GM19372 (cell line): ENCODE results near the gene EXOC6B.

Source experiments
- ATAC-seq: cut with Tn5 transposase; IDR thresholded peaks from one replicate; pipeline ENCODE4 v1.9.1; 2021; ENCODE audit warnings: mild to moderate bottlenecking, low read depth, moderate library complexity; ENCODE audit not compliant: unreplicated experiment

The EXOC6B gene

DNA sequence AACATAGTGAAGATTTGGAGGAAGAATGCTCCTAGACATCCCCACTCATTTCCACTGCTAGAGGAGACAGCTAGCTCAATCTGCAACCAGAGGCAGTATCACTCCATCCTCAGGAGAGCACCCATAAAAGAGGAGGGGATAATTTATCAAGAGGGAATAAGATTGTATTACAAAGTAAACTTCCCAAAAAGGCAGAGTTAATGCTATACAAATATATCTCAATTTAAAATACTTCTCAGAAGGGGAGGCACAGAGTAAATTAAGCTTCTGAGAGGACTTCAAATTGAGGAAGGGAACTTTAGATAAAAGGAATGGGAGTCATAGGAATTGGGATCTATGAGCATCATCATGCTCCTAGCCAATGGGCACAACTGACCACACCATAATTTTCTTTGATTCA, 29.1 kb downstream of the EXOC6B start:
- no peak for ATAC-seq

GRCh38 chr2:72794572-72794971, 31.3 kb downstream of the EXOC6B start:
- no peak for ATAC-seq

GRCh38 chr2:72793798-72794440, 31.9 kb downstream of the EXOC6B start:
- ATAC-seq: no peak

- no peak for ATAC-seq
Observed at GRCh38 chr2:72789241-72789640, 36.6 kb downstream of the EXOC6B start.

- no peak for ATAC-seq
Observed at GRCh38 chr2:72788756-72789155, 37.1 kb downstream of the EXOC6B start.

- ATAC-seq: no peak
Observed at GRCh38 chr2:72785517-72785916, 40.3 kb downstream of the EXOC6B start.

DNA sequence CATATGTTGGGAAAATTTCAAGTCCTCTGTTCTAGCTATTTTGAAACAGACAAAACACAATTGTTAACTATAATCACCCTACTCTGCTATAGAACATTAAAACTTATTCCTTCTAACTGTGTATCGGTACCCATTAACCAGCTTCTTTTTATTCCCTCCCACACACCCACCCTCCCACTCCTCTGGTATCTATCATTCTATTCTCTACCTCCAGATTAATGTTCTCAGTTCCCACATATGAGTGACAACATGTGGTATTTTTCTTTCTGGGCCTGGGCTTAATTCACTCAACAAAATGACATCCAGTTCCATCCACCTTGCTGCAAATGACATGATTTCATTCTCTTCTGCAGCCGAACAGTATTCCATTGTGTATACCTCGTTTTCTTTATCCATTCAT, 43.3 kb downstream of the EXOC6B start:
- no peak for ATAC-seq

DNA sequence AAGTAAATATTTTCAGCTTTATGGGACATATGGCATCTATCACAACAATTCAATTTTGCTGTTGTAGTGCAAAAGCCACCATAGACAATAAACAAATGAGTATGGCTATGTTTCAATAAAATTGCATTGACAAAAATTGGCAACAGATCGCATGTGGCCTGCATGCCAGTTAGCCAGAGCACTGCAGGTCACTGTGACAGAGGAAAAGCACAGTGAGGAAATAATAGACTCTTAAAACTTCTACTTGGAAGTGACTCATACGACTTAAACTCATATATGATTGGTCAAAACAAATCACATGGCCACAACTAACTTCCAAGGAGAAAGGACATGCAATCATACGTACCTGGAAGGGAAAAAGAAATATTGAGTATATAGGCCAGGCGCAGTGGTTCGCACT, 44.4 kb downstream of the EXOC6B start:
- ATAC-seq: no peak

DNA sequence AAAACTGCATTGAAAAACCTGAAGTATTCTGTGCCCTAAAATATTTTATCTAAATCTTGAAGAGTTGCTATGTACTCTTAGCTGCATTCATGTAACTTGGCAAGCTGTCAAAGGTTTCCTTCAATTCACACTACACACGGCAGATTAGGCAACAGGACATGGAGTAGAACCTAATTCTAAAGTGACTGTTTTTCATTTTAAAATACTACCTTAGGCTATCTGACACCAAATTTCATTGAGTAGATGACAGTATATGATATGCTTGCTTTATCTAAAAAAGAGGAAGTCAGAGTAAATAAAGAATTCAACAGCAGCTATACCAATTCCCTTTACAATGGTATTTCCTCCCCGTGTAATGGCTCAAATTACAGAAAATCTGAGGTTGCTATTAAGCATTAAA, 45.4 kb downstream of the EXOC6B start:
- no peak for ATAC-seq

GRCh38 chr2:72779495-72779894, 46.3 kb downstream of the EXOC6B start:
- ATAC-seq: no peak

DNA sequence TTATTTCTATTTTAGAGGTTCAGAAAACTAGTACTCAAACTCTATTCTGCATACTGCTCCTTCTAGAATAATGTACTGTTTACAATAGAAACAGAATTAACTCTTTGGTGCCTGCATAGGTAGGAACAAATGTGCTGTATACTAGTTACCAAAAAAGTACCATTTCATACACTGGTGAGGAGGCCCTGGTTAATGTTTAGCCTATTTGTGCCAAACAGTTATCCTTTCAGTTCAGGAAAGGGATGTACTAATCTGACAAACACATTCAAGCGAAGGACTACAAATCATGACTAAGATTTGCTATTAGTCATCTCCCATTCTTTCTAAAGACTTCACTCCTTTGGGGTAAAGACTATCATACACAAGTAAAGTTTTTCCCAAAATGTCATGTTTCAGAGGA, 47.4 kb downstream of the EXOC6B start:
- ATAC-seq: no peak

DNA sequence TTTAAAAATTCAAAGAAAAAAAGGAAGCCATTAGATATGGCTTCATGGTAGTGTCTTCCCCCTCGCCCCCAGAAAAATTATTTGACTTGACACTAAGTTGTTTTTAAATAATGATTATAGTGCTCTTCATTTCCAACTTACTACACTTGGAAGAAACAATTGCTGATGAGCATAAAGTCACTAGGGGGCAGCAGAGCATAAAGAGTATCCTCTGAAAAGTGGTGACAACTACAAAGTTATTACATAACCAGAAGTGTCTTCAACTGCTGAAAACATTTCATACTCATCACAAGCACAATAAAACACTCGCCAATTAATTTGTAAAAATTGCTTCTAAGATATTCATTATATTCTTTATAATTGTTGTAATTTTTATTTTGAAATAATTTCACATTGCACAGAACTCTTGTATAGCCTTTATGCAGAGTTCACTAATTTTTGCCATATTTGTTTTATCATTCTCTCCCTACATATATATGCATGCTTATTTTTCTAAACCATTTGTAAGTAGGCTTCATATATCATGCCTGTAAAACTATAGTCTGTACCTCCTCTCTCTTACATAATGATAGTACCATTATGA, 54.9 kb downstream of the EXOC6B start:
- no peak for ATAC-seq

- ATAC-seq: no peak
Observed at GRCh38 chr2:72765997-72766609, 59.7 kb downstream of the EXOC6B start.

GRCh38 chr2:72762276-72762675, 63.6 kb downstream of the EXOC6B start:
- no peak for ATAC-seq

DNA sequence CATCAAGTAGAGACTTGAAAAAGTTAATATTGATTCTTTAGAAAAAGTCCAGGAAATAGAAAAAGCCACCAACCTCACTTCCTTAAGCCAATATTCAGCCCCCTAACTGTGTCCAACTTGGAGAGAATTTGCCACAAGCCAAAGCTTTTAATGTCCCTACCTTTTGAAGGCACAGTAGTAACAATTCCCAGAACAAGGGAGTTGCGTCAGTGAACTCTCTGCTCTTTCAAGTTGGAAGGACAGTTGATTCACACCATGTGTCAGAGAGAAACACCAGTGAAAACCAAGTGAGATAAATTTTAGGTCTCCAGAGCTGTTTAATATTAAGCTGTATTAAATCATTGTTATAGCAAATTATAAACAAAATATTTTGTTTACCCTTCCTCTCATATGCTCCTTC, 66.1 kb downstream of the EXOC6B start:
- no peak for ATAC-seq

DNA sequence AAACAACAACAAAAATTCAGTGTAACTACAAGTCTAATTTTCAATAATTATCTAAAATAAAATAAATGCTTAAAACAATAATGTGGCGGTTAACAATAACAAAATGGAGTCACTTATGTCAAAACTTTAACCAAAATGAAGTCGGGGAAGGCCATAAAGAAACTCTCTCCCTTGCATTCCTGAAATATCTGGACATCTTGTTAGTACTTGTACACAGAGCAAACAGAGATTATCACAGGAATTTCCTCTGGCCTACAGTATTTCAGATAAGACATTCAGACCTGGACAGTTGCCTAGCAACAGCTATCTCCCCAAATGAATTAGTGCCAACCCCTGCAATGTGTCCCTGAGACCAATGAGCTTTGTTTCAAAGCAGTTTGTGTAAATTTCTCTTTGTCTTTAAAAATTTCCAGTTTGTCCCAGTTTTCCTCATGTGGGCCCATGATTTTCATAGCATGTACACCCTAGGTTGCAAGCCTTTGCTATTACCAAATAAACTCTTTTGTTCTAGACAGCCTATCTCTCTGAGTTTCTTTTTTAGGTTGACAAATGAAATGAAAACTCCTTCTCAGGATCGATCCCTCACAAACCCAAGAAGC, 68.6 kb downstream of the EXOC6B start:
- ATAC-seq: no peak

- ATAC-seq: no peak
Observed at GRCh38 chr2:72755647-72756423, 70.0 kb downstream of the EXOC6B start.

DNA sequence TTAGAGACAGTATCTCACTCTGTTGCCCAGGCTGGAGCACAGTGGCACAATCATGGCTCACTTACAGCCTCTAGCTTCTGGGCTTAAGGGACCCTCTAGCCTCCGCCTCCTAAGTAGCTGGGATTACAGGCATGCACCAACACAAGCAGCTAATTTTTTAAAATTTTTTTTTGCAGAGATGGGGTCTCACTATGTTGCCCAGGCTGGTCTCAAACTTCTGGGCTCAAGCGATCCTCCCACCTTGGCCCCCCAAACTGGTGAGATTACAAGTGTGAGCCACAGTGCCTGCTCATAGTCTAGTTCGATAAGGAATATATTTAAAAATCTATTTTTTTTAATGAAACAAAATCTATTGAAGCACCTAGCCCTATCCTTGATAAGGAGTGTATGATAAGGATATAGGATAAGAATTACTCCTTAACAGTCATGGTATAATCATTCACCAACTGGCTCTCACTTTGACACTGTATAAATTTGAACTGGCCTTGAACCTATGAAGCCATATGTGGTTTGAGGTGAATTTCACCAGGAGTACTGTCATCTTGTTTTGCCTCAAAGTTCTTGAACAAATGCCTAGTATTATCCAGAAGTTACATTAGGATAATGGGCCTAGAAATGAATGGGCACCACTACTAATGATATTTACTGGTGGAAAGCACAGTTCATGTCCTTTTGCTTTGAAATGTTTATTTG, 71.1 kb downstream of the EXOC6B start:
- ATAC-seq: no peak

DNA sequence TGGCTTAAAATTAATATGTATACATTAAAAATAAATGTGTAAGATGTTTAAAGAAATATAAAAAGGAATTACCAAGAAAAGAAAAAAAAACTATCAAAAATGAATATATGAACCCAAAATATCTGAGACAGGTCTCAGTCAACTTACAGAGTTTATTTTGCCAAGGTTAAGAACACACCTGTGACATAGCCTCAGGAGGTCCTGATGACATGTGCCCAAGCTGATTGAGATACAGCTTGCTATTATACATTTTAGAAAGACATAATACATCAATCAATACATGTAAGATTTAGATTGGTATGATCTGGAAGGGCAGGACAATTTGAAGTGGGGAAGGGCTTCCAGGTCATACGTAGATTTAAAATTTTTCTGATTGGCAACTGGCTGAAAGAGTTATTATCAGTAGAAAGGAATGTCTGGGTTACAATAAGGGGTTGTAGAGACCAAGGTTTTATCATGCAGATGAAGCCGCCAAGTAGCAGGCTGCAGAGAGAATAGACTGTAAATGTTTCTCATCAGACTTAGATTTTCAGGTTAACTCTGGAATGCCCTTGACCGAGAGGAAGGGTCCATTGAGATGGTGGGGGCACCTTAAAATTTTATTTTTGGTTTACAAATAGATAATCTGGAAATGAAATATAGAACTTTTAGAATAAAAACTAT, 74.7 kb downstream of the EXOC6B start:
- ATAC-seq: no peak

DNA sequence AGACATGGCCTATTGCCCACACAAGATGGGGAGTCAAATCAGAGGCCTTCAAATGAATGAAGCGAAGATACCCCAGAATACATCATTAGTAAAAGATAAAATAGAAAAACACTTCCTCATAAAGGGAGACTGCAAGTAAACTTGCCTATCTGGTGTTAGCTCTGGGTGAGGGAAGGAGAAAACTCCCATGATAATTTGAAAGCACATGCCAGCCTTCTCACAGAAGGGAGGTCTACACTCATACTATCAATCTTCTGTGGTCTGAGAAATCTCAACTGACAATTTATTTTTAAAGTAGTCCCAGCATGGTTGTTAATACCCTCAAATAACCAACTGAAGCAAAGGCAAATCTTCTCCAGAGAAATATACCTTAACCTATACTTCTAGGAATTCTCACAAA, 75.4 kb downstream of the EXOC6B start:
- ATAC-seq: no peak
